Prostate gland (tissue), 2 donors: ENCODE data around the gene PLA2G2D. TPM values are rescaled to one million over a fixed set of nuclear protein-coding genes. Genes with fewer than 3 reads are reported as not detected.
A peak's percentile ranks its signal among the peaks of the same experiment; 100 is the strongest.

Source experiments
- DNase-seq: peaks from one replicate; pipeline ENCODE4 v3.0.0-alpha.2; 2019; ENCODE audit warnings: low spot score
- H3K27ac ChIP-seq, 2 donors: fragments of 200-600 bp; sonication (generic); 2 replicates each; pipeline ENCODE4 v1.5.1; 2017 to 2019
- H3K27me3 ChIP-seq: fragments of 200-600 bp; sonication (generic); replicated peaks from 2 replicates; pipeline ENCODE4 v1.5.1; 2019; ENCODE audit not compliant: insufficient read depth
- H3K36me3 ChIP-seq, 2 donors: fragments of 200-600 bp; sonication (generic); 1 replicate in 1 of 2; 2 replicates in 1 of 2; pipeline versions ENCODE4 v1.5.1 to v1.8.1; 2017 to 2019
- H3K4me1 ChIP-seq: fragments of 200-600 bp; sonication (generic); replicated peaks from 2 replicates; pipeline ENCODE4 v1.5.1; 2019
- H3K4me3 ChIP-seq, 2 donors: fragments of 200-600 bp; sonication (generic); 2 replicates each; pipeline ENCODE4 v1.5.1; 2017 to 2019
- H3K9me3 ChIP-seq: fragments of 200-600 bp; sonication (generic); 2 replicates; pipeline ENCODE4 v1.5.1; 2017
- POLR2A ChIP-seq: fragments of 450-650 bp; IDR thresholded peaks from one replicate; pipeline ENCODE4 v1.6.1; 2016; ENCODE audit warnings: antibody characterized with exemption, mild to moderate bottlenecking
- POLR2AphosphoS5 ChIP-seq: sonication (generic); formaldehyde crosslinking; IDR thresholded peaks from one replicate; pipeline ENCODE4 v1.6.1; 2017; ENCODE audit warnings: antibody characterized with exemption
- WGBS: methylation state at CpG from one replicate; pipeline ENCODE4 v1.1.5; 2018; 5-methylcytosine and 5-hydroxymethylcytosine counted together
- intact Hi-C: fragments of 100-400 bp; cut with DNase I; formaldehyde crosslinking; loops from one replicate; pipeline ENCODE4 v1.14.2; 2022
- total RNA-seq, 2 donors: library from RNA; depleted of rRNA; stranded (reverse); fragments of >200 nt; gene quantifications; one replicate each; pipeline ENCODE4 v1.1.0, GENCODE V29; 2016
- TF ChIP-seq, protein P1 (sequence below), 4 experiments: fragments of 200-600 bp in 2 of 4; fragments of 450-650 bp in 2 of 4; sonication (generic) in 2 of 4; IDR thresholded peaks; 1 replicate in 3 of 4; 2 replicates in 1 of 4; pipeline ENCODE4 v1.5.1; 2016 to 2019; ENCODE audit warnings: antibody characterized with exemption in 4 of 4, mild to moderate bottlenecking in 2 of 4, moderate library complexity in 2 of 4

PLA2G2D gene
- total RNA-seq, 2 donors from 2014 or later = not detected

DNA sequence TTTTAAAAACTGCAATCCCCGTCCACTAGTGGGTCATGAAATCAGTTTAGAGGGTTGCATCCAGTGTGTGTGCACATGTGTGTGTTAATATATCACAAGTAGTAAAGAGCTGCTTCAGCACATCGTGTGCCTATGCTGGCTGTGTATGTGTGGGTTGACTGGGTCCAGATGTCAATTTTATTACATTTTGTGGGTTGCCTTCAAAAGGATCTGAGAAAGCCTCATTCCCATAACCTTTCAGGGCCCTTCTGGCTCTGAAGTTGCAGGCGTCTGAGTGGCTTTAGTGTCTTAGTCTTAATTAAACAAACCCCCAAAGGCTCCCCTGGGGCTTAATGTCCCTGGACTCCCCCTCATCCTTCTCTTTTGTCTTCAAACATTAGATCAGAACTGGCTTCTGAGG, 19.8 kb downstream of the PLA2G2D start:
- H3K36me3 ChIP-seq = no peaks in the 10 kb centered on the region
- intact Hi-C loops = loop anchor here (5.0 to 10.0 kb wide), 2 partner anchors 185 to 393 kb away; no protein-coding TSS in a partner anchor
- H3K4me1 ChIP-seq = peaks cover 9% of the 10 kb centered on the region
- H3K27me3 ChIP-seq = no peaks in the 10 kb centered on the region
- no peak overlapping the region for H3K27ac ChIP-seq
- no peak overlapping the region for H3K4me3 ChIP-seq
- DNase-seq = no peak
- no peak for TF ChIP-seq POLR2AphosphoS5
- TF ChIP-seq, protein P1, sequence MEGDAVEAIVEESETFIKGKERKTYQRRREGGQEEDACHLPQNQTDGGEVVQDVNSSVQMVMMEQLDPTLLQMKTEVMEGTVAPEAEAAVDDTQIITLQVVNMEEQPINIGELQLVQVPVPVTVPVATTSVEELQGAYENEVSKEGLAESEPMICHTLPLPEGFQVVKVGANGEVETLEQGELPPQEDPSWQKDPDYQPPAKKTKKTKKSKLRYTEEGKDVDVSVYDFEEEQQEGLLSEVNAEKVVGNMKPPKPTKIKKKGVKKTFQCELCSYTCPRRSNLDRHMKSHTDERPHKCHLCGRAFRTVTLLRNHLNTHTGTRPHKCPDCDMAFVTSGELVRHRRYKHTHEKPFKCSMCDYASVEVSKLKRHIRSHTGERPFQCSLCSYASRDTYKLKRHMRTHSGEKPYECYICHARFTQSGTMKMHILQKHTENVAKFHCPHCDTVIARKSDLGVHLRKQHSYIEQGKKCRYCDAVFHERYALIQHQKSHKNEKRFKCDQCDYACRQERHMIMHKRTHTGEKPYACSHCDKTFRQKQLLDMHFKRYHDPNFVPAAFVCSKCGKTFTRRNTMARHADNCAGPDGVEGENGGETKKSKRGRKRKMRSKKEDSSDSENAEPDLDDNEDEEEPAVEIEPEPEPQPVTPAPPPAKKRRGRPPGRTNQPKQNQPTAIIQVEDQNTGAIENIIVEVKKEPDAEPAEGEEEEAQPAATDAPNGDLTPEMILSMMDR (IDR thresholded peaks at IDR 0.05) = no peak
- no peak for TF ChIP-seq POLR2A
- H3K9me3 ChIP-seq = no peaks in the 10 kb centered on the region
- 40% methylated on average over 3 of the region's 3 CpGs for WGBS

- no peak overlapping the region for H3K27ac ChIP-seq
- intact Hi-C loops = loop anchor here (5.0 to 10.0 kb wide), 2 partner anchors 182 to 395 kb away; no protein-coding TSS in a partner anchor
- WGBS = 83% methylated on average over 7 of the region's 7 CpGs
- H3K4me3 ChIP-seq = no peak overlapping the region
- H3K27me3 ChIP-seq = no peaks in the 10 kb centered on the region
- no peaks in the 10 kb centered on the region for H3K9me3 ChIP-seq
- DNase-seq = no peak
- H3K4me1 ChIP-seq = peaks cover 4% of the 10 kb centered on the region
- H3K36me3 ChIP-seq = no peaks in the 10 kb centered on the region
- TF ChIP-seq POLR2AphosphoS5 (no peak), POLR2A (no peak)
- TF ChIP-seq, protein P1 (IDR thresholded peaks at IDR 0.05) = no peak
These were observed 22.4 kb downstream of the PLA2G2D start for GRCh38 chr1:20096840-20097447.

GRCh38 chr1:20095564-20096434, 23.5 kb downstream of the PLA2G2D start:
- no peak overlapping the region for H3K27ac ChIP-seq
- H3K4me3 ChIP-seq = no peak overlapping the region
- no peaks in the 10 kb centered on the region for H3K27me3 ChIP-seq
- no peak for TF ChIP-seq POLR2A
- H3K36me3 ChIP-seq = no peaks in the 10 kb centered on the region
- no peaks in the 10 kb centered on the region for H3K9me3 ChIP-seq
- intact Hi-C loops = loop anchor here (5.0 to 10.0 kb wide), 2 partner anchors 181 to 397 kb away; no protein-coding TSS in a partner anchor
- no peak for DNase-seq
- no peaks in the 10 kb centered on the region for H3K4me1 ChIP-seq
- WGBS = 80% methylated on average over 5 of the region's 5 CpGs

DNA sequence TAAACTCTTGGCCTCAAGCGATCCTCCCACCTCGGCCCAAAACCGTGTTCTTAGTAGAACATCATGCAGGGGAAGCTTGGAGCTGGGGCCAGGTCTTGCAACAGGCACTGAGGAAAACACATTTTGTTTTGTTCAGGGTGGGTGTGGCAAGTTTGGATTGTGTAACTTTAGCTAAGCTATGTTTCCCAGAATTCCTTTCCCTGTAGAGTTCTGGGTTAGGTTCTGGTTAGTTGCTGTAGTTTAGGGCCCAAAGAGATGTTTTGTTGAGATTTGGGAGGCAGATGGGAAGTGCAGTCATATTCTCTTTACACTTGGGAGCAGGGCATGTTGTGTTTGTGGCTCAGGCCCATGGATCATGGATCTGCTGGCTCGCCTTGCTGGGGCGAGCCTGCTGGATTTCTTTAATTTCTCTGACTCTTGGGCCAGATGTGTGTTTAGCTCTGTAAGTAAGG, 25.4 kb downstream of the PLA2G2D start:
- H3K27me3 ChIP-seq = no peaks in the 10 kb centered on the region
- H3K4me1 ChIP-seq = no peaks in the 10 kb centered on the region
- TF ChIP-seq POLR2A (no peak), POLR2AphosphoS5 (no peak)
- TF ChIP-seq, protein P1 (IDR thresholded peaks at IDR 0.05) = no peak
- 67% methylated on average over 5 of the region's 5 CpGs for WGBS
- no peak for DNase-seq
- no peaks in the 10 kb centered on the region for H3K9me3 ChIP-seq
- intact Hi-C loops = loop anchor here (10.0 kb wide), 1 partner anchor 179 kb away; no protein-coding TSS in a partner anchor
- H3K4me3 ChIP-seq = no peak overlapping the region
- H3K27ac ChIP-seq = peak overlapping the region in 1 of 2 donors; percentile 40
- H3K36me3 ChIP-seq = no peaks in the 10 kb centered on the region

GRCh38 chr1:20093303-20093702, 26.0 kb downstream of the PLA2G2D start:
- H3K9me3 ChIP-seq = no peaks in the 10 kb centered on the region
- no peaks in the 10 kb centered on the region for H3K4me1 ChIP-seq
- peak overlapping the region in 1 of 2 donors; percentile 40 for H3K27ac ChIP-seq
- TF ChIP-seq POLR2AphosphoS5 = no peak
- TF ChIP-seq, protein P1 (IDR thresholded peaks at IDR 0.05) = no peak
- H3K27me3 ChIP-seq = no peaks in the 10 kb centered on the region
- WGBS = 71% methylated on average over 5 of the region's 5 CpGs
- no peak for DNase-seq
- H3K36me3 ChIP-seq = no peaks in the 10 kb centered on the region
- intact Hi-C loops = loop anchor here (10.0 kb wide), 1 partner anchor 179 kb away; no protein-coding TSS in a partner anchor
- H3K4me3 ChIP-seq = no peak overlapping the region
